HG02885 (cell line): ENCODE data around the gene KDM2B.

Experiments used
- ATAC-seq: cut with Tn5 transposase; IDR thresholded peaks from one replicate; pipeline ENCODE4 v1.9.1; 2021; ENCODE audit warnings: mild to moderate bottlenecking; ENCODE audit not compliant: unreplicated experiment, poor library complexity

KDM2B gene

GRCh38 chr12:121580959-121581685 lies at the start of gene KDM2B:
TSS of gene KDM2B (minus strand) at chr12:121581023. CDS start at chr12:121580911, 112 bp downstream.
- ATAC-seq: no peak

- no peak for ATAC-seq
Observed at GRCh38 chr12:121628536-121628935, 47.7 kb upstream of the KDM2B start.

DNA sequence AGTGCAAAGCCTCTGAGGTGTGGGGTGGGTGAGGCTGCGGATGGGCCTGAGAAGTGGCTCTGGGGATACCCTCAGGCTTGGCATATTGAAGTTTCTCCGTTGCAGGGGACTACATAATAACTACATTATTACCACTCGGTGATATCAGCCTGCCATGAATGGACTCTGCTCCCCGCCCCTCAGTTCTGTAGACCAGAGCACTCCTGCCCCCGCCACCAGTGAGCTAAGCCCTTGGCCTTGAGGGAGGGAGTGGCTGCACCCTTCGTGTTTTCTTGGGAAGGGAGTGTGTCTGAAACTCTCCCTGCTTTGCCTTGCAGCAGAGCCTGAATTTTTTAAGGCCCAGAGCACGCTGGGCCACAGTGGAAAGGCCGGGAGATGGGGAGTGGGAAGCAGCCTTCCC lies 47.2 kb upstream of the KDM2B start:
- no peak for ATAC-seq

GRCh38 chr12:121626853-121627640 lies 46.2 kb upstream of the KDM2B start:
- ATAC-seq: peak; percentile 32

GRCh38 chr12:121626087-121626852 lies 45.4 kb upstream of the KDM2B start, which contains the start of gene ORAI1:
TSS of gene ORAI1 (plus strand) at chr12:121626530.
- peak; percentile 77 for ATAC-seq

DNA sequence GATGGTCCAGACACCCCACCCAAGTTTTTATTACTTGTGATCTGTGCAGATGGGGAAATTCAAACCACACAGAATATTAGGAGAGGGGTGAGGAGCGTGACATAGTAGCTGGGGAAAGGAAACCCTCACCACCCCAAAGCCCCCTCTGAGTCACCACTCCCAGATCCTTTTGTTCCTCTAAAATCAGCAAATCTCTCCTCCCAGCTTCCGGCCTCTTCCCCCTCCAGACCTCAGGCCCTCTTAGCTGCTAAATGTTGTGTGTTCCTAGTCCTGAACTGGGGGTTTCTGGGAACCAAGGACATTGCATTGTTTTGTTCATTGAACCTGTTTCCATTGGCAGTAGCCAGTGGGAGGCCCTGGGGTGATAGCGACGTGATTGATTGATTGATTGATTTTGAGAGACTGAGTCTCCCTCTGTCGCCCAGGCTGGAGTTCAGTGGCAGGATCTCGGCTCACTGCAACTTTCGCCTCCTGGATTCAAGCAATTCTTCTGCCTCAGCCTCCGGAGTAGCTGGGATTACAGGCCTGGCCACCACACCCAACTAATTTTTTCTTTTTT lies 39.6 kb upstream of the KDM2B start:
- no peak for ATAC-seq

DNA sequence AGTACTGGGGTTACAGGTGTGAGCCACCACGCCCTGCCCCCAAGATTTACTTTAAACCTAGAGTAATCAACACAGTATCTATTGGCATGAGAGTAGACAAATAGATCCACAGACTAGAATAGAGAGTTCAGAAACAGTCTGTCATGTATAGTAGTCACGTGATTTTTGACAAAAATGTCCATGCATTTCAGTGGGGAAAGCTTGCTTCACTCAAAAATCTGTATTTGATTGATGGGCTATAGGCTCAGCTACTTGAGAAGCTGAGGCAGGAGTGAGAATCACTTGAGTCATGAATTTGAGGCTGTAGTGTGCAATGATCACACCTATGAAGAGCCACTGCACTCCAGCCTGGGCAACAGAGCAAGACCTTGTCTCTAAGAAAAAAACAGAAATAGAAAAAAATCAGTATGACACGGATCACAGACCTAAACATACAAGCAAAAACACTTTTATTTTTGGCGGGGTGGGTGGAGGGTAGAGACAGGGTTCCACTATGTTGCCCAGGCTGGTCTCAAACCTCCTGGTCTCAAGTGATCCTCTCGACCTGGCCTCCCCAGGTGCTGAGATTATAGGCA lies 37.9 kb upstream of the KDM2B start:
- no peak for ATAC-seq

GRCh38 chr12:121614872-121615467 lies 34.1 kb upstream of the KDM2B start:
- no peak for ATAC-seq

DNA sequence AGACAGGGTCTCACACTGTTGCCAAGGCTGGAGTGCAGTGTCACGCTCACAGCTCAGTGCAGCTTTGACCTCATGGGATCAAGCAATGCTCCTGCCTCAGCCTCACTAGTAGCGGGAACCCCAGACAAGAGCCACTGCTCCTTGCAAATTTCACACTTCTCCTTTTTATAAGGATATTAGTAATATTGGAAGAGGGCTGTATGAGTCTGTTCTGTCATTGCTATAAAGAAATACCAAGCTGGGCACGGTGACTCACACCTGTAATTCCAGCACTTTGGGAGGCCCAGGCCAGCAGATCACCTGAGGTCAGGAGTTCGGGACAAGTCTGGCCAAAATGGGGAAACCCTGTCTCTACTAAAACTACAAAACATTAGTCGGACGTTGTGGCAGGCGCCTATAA lies 32.6 kb upstream of the KDM2B start:
- no peak for ATAC-seq

DNA sequence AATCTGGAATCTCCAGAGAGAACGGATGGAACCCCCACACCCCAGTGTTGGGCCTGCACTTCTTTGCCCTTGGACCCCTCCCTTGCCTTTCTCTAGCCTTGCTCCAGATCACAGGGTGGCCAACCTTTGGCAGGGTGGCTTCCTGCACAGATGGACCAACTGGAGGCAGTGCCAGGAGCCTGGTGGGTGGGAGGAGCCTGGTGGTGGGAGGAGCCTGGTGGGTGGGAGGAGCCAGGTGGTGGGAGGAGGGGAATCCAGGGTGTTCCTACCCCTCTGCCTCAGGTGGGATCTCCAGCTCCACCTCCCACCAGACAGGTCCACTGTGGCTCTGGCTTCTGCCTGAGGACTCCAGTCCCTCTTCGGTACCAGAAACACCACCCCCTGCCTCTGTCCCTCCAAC lies 30.5 kb upstream of the KDM2B start:
- no peak for ATAC-seq

DNA sequence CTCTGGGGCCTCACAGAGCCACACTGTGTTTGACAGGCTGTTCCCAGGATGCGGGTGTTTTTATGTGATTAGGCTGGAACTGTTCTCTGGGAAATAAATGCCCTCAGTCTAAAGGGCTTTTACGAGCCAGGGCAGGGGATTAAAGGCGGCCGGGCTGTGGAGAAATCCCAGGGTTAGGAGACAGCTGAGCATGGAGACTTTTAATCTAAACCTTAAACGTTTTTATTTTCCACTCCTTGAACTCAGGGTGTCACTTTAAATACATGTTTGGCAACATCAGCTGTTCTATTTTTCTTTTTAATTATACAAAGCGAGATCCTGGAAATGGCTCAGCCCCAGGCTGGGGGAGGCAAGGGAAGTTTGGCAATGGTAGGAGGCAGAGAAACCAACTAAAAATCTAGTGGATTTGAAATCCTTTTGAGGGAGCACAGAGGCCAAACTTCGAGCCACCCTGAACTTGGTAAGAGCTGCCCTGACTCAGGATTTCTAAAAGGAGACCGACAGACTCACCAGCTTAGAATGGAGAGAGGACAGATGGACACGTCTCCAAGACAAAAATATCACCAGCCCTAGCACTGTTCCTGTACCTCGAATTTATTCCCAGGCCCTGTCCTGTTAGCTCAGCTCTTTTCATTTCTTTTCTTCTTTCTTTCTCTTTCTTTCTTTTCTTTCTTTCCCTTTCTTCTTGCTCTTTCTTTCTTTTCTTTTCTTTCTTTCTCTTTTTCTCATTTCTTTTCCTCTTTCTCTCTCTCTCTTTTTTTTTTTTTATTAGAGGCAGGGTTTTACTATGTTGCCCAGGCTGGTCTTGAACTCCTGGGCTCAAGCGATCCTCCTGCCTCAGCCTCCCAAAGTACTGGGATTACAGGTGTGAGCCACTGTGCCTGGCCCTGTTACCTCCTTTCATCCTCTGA lies 29.7 kb upstream of the KDM2B start:
- no peak for ATAC-seq

DNA sequence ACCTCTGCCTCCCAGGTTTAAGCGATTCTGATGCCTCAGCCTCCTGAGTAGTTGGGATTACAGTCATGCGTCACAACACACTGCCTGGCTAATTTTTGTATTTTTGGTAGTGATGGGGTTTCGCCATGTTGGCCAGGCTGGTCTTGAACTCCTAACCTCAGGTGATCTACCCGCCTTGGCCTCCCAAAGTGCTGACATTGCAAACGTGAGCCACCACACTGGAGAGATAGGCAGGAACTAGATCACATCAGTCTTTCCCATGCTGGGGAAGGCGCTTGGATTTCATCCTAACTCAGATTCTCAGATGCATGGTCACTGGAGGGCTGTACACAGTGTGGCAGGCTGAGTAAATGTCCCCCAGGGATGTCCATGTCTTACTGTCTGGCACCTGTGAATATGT lies 27.5 kb upstream of the KDM2B start:
- ATAC-seq: no peak

DNA sequence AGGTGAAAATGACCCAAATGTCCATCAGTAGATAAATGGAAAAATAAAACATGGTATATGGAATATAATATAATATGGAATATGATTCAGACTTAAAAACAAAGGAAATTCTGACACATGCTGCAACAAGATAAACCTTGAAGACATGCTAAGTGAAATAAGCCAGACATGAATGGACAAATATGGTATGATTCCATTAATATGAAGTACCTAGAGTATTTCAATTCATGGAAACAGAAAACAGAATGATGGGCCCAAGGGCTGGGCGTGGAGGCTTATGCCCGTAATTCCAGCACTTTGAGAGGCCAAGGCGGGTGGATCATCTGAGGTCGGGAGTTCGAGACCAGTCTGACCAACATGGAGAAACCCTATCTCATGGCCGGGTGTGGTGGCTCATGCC lies 22.8 kb upstream of the KDM2B start:
- ATAC-seq: no peak

GRCh38 chr12:121602766-121603165 lies 21.9 kb upstream of the KDM2B start:
- ATAC-seq: no peak

DNA sequence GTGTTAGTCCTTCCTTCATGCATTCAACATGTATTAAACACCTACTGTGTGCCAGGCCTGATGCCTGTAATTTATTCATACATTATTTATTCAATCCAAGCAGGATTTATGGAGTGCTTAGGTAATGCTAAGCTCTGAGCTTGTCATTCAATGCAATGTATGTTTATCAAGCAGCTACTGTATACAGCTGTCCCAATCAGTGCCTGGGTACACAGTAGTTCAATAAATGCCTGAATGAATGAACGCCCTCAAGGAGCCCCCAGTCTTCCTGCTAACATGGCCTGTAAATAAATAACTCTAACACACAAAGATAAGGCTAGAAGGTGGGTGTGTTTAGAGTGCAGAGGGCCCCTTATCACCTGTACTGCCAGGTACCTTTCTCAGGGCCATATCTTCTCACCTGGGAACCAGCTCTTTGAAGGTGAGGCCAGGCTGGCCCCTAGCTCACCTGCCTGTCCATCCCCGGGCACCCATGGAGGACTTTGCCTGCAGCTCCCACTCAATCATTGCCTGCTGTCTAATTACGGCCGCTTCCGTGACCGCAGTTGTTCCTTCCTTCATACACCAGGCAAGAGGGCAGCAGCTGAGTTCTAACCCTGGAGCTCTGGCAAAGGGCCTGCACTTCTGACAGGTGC lies 20.0 kb upstream of the KDM2B start:
- ATAC-seq: no peak

GRCh38 chr12:121596526-121596925 lies 15.7 kb upstream of the KDM2B start:
- no peak for ATAC-seq

DNA sequence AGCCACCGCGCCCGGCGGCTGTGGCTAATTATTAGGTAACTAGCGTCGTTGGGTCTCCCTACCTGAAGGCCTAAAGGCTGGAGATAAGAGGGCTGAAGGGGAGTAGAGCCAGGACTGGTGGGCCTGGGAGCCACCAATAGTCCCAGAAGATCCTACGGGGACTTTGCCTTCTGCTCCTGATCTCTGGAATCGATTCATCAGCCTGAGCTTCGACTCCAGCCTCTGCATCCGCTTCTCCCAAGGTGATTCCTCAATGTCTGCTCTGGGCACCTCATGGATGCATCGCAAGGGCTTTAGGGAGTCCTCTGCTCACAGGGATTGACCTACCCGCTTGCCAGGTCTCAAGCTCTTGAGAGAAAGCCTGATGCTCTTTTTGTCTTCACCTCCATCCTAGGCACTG lies 14.7 kb upstream of the KDM2B start:
- no peak for ATAC-seq

DNA sequence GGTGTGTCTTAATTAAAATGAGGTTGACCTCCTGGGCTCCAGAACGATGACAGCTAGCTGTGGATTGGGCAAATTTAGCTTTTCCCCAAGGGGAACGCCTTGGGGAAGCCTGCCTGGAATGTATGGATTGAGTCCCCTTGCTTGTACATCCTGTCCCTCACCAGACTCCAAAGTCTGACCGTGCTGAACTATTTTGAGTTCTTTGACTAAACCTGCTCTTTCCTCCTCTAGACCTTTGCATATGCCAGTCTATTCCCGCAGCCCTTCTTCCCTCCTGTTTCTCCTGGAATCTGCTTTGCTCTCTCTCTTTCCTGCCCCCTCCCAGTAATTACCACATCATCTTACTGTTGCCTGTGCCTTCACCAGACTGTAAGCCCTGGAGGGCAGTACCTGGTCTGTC lies 11.5 kb upstream of the KDM2B start:
- no peak for ATAC-seq
